T-helper 17 cell (primary cell): ENCODE data around the gene SIX2. TPM values are rescaled to one million over a fixed set of nuclear protein-coding genes. Genes with fewer than 3 reads are reported as not detected.
"Not testable (repeated sequence)": the region's sequence is repeated elsewhere in the genome, so short reads cannot be mapped to it uniquely, and the experiment has no call there.

ENCODE experiments used
- ATAC-seq: fragments of 150-1000 bp; cut with Tn5 transposase; 2 replicates; pipeline ENCODE4 v1.10.0; 2021; ENCODE audit warnings: mild to moderate bottlenecking, moderate library complexity
- DNase-seq, 3 donors: peaks; one replicate each; pipeline versions ENCODE4 v3.0.0 to v3.0.0-alpha.2; 2020 to 2021
- H3K9me3 ChIP-seq: one replicate; pipeline ENCODE4 v1.7.0; 2013; ENCODE audit warnings: low read length, mild to moderate bottlenecking; ENCODE audit not compliant: control insufficient read depth, poor library complexity, severe bottlenecking
- H3K27ac Mint-ChIP-seq: one replicate; pipeline ENCODE4 v1.8.0; 2022; ENCODE audit warnings: mild to moderate bottlenecking, moderate library complexity, mixed read lengths
- H3K27me3 Mint-ChIP-seq: one replicate; pipeline ENCODE4 v1.8.0; 2022; ENCODE audit warnings: mixed read lengths
- H3K36me3 Mint-ChIP-seq: one replicate; pipeline ENCODE4 v1.8.0; 2022; ENCODE audit warnings: low read depth, mixed read lengths
- H3K4me1 Mint-ChIP-seq: one replicate; pipeline ENCODE4 v1.8.0; 2022; ENCODE audit warnings: mild to moderate bottlenecking, mixed read lengths
- H3K4me3 Mint-ChIP-seq: one replicate; pipeline ENCODE4 v1.8.0; 2022; ENCODE audit warnings: mild to moderate bottlenecking, moderate library complexity, mixed read lengths
- total RNA-seq, 4 donors: library from RNA in 2 of 4; stranded (reverse) in 2 of 4; gene quantifications; one replicate each; pipeline ENCODE4 v1.2.3 and lab custom pipeline; 2022 to 2026

Gene SIX2
- total RNA-seq (not detected), total RNA-seq (lab: John Stamatoyannopoulos, UW) (0 reads per million in 2 donors)

GRCh38 chr2:45009303-45009927 is at the start of gene SIX2:
Gene SIX2 (minus strand): TSS chr2:45009452. CDS start chr2:45009110, 342 bp downstream.
- DNase-seq (no peak), ATAC-seq (no peak)
- Mint-ChIP-seq H3K4me1 (peaks cover 15% of the 10 kb centered on the region), H3K27me3 (peaks cover 69% of the 10 kb centered on the region), H3K27ac (no peak within 1 kb of the TSS), H3K4me3 (peak within 1 kb of the TSS; percentile 83), H3K36me3 (peaks cover 6% of the 10 kb centered on the region)
- H3K9me3 ChIP-seq, result no peaks in the 10 kb centered on the region

DNA sequence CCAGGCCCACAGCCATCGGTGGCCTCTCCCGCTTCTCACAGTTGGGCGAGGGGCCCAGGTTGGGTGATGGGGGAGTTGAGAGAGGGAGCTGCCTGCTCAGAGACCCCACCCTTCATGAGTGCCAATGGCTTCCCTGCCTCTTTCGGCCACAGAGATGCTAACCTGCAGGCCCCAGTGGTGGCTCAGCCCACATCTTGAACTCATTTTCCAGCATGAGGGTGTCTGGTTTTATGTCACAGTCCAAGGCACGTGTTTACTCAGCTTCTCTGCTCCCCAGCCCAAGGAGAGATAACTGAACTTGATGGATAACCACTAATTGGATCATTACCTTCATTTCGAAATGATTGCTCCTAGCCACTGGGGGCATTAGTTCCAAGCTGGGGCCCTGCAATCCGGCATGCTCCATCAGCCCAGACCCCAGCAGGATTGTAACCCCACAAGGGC is 45.9 kb upstream of the SIX2 start:
- H3K4me3 Mint-ChIP-seq, result no peak overlapping the region
- H3K27me3 Mint-ChIP-seq, result peaks cover 22% of the 10 kb centered on the region
- H3K27ac Mint-ChIP-seq, result no peak overlapping the region
- no peaks in the 10 kb centered on the region for H3K4me1 Mint-ChIP-seq
- ATAC-seq (no peak), DNase-seq (no peak)
- H3K36me3 Mint-ChIP-seq, result no peaks in the 10 kb centered on the region
- no peaks in the 10 kb centered on the region for H3K9me3 ChIP-seq

- Mint-ChIP-seq H3K27me3 (peaks cover 27% of the 10 kb centered on the region), H3K27ac (no peak overlapping the region), H3K4me1 (no peaks in the 10 kb centered on the region), H3K36me3 (no peaks in the 10 kb centered on the region), H3K4me3 (no peak overlapping the region)
- no peaks in the 10 kb centered on the region for H3K9me3 ChIP-seq
- ATAC-seq, result no peak
- no peak for DNase-seq
Measured at GRCh38 chr2:45053966-45054365, 44.7 kb upstream of the SIX2 start.

- ATAC-seq (no peak), DNase-seq (no peak)
- Mint-ChIP-seq H3K4me1 (no peaks in the 10 kb centered on the region), H3K27ac (no peak overlapping the region), H3K4me3 (no peak overlapping the region), H3K36me3 (no peaks in the 10 kb centered on the region), H3K27me3 (peaks cover 27% of the 10 kb centered on the region)
- no peaks in the 10 kb centered on the region for H3K9me3 ChIP-seq
Measured at GRCh38 chr2:45052388-45052928, 43.2 kb upstream of the SIX2 start.

GRCh38 chr2:45049569-45050336 is 40.5 kb upstream of the SIX2 start:
- ATAC-seq, result no peak
- no peak overlapping the region for H3K4me3 Mint-ChIP-seq

GRCh38 chr2:45047301-45047700 is 38.0 kb upstream of the SIX2 start:
- DNase-seq (no peak), ATAC-seq (no peak)
- H3K27ac Mint-ChIP-seq, result no peak overlapping the region
- H3K4me1 Mint-ChIP-seq, result no peaks in the 10 kb centered on the region
- H3K36me3 Mint-ChIP-seq, result no peaks in the 10 kb centered on the region
- H3K9me3 ChIP-seq, result no peaks in the 10 kb centered on the region
- no peak overlapping the region for H3K4me3 Mint-ChIP-seq
- peaks cover 51% of the 10 kb centered on the region for H3K27me3 Mint-ChIP-seq

More at GRCh38 chr2:45049569-45050336, 40.5 kb upstream of the SIX2 start:
- no peaks in the 10 kb centered on the region for H3K4me1 Mint-ChIP-seq
- DNase-seq, result no peak
- no peaks in the 10 kb centered on the region for H3K9me3 ChIP-seq
- H3K36me3 Mint-ChIP-seq, result no peaks in the 10 kb centered on the region
- H3K27ac Mint-ChIP-seq, result no peak overlapping the region
- peaks cover 44% of the 10 kb centered on the region for H3K27me3 Mint-ChIP-seq

DNA sequence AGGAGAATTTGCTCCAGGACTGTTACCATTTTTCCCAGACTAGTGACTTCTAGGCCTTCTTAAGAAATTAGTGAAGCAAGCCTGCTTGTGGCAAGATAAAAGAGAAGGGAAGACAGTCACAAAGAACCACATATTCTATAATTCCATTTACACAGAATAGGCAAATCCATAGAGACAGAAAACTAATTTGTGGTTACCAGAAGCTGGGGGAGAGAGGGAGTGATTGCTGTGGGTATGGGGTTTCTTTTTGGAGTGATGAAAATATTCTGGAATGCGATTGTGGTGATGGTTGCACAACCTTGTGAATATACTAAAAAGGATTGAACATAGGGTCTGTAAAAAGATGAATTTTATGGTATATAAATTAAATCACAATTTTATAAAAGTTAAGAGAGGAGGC is 37.5 kb upstream of the SIX2 start:
- DNase-seq, result no peak
- H3K9me3 ChIP-seq, result no peaks in the 10 kb centered on the region
- no peak overlapping the region for H3K27ac Mint-ChIP-seq
- H3K4me1 Mint-ChIP-seq, result no peaks in the 10 kb centered on the region
- H3K27me3 Mint-ChIP-seq, result peaks cover 54% of the 10 kb centered on the region
- no peak for ATAC-seq
- no peaks in the 10 kb centered on the region for H3K36me3 Mint-ChIP-seq
- no peak overlapping the region for H3K4me3 Mint-ChIP-seq

DNA sequence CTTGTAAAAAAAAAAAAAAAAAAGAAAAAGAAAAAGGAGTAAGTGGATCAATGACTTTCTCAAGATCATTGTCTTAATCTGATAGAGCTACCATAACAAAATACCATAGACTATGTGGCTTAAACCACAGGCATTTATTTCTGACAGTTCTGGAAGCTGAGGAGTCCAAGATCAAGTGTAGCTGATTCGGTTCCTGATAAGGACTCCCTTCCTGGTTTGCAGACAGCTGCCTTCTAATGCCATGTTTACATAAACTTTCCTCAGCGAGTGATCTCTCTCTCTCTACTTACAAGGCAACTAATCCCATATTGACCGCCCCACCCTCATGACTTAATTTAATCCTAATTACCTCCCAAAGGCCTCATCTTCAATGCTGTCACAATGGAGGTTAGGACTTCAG is 36.5 kb upstream of the SIX2 start:
- Mint-ChIP-seq H3K27ac (no peak overlapping the region), H3K36me3 (no peaks in the 10 kb centered on the region), H3K4me3 (no peak overlapping the region), H3K27me3 (peaks cover 52% of the 10 kb centered on the region), H3K4me1 (no peaks in the 10 kb centered on the region)
- DNase-seq (no peak), ATAC-seq (no peak)
- no peaks in the 10 kb centered on the region for H3K9me3 ChIP-seq

DNA sequence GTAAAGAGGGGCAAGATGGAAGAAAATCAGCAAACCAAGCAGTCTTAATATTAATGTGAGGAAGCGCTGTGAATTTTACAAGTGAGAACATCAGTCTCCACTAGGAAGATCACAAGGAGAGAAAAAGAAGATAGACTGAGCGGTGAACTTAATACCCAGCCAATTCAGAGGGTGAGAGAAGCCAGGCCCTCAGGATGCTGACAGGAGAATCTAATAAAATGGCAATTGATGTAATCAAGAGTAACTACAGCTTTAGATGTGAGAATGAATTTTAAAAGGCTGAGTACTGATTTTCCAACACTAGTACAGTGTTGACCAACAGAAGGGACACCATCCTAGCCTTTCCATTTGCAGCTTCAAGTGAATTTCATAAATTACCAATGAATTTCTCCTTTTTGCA is 35.7 kb upstream of the SIX2 start:
- ATAC-seq (no peak), DNase-seq (no peak)
- no peak overlapping the region for H3K27ac Mint-ChIP-seq
- H3K4me3 Mint-ChIP-seq, result no peak overlapping the region
- no peaks in the 10 kb centered on the region for H3K36me3 Mint-ChIP-seq
- no peaks in the 10 kb centered on the region for H3K9me3 ChIP-seq
- peaks cover 51% of the 10 kb centered on the region for H3K27me3 Mint-ChIP-seq
- no peaks in the 10 kb centered on the region for H3K4me1 Mint-ChIP-seq

DNA sequence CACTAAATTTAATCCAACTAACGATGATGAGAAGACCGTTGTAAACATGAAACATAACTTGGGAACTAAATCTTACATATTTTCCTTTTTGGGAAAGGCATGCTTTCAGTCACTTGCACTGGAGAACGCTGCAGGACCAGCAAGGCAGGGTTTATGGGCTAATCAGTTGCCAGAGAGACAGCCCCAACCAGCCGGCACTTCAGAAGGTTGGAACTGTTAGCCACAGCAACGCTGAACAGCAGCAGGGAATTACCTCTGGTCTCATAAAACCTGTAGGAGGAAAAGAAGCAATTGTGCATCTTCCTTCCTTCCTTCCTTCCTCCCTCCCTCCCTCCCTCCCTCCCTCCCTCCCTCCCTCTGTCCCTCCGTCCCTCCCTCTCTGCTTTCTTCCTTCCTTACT is 33.9 kb upstream of the SIX2 start:
- H3K36me3 Mint-ChIP-seq, result no peaks in the 10 kb centered on the region
- DNase-seq (no peak), ATAC-seq (no peak)
- peaks cover 47% of the 10 kb centered on the region for H3K27me3 Mint-ChIP-seq
- H3K9me3 ChIP-seq, result no peaks in the 10 kb centered on the region
- H3K27ac Mint-ChIP-seq, result no peak overlapping the region
- H3K4me3 Mint-ChIP-seq, result no peak overlapping the region
- no peaks in the 10 kb centered on the region for H3K4me1 Mint-ChIP-seq

DNA sequence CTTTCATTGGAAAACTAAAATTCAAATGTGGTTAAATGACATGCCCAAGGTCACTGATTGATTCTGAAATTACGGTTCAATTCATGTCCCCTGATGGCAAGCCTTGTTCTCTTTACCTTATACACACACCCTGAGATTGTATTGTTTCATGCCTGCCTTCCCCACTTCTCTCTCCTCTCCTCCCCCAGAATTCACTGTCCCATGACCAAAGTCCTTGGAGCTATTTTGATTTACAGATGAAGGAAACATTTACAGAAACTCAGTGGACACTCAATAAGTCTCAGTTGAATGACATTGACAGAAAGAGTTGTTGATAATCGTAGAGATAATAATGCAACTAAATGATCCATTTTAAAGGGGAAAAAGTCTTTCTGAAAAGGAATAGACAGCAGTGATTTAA is 33.1 kb upstream of the SIX2 start:
- Mint-ChIP-seq H3K36me3 (no peaks in the 10 kb centered on the region), H3K27ac (no peak overlapping the region), H3K27me3 (peaks cover 47% of the 10 kb centered on the region), H3K4me3 (no peak overlapping the region), H3K4me1 (no peaks in the 10 kb centered on the region)
- H3K9me3 ChIP-seq, result no peaks in the 10 kb centered on the region
- DNase-seq, result no peak
- no peak for ATAC-seq

DNA sequence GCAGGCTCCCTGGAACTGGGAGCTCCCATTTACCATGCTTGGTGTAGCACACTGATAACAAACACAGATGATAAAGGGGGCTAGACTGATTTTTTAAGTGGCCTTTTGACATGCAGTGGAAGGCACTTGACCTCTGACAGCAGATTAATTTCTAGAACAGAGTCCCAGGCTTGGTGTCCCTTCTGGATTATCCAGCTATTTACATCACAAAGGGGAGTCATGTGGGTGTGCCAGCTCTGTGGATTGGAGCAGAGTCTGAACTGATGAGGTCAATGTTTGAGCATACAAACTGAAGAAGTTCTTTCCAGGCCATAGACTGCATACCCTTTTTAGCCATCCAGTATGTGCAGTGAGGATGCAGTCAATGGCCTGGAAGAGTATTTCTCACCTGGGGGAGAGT is 31.5 kb upstream of the SIX2 start:
- no peaks in the 10 kb centered on the region for H3K4me1 Mint-ChIP-seq

GRCh38 chr2:45039804-45040203 is 30.6 kb upstream of the SIX2 start:
- not testable (repeated sequence) for H3K27ac Mint-ChIP-seq, H3K4me3 Mint-ChIP-seq, H3K36me3 Mint-ChIP-seq, ATAC-seq, H3K9me3 ChIP-seq, H3K4me1 Mint-ChIP-seq, DNase-seq
- H3K27me3 Mint-ChIP-seq, result peaks cover 30% of the 10 kb centered on the region

More for the DNA sequence above, 31.5 kb upstream of the SIX2 start:
- Mint-ChIP-seq H3K4me3 (no peak overlapping the region), H3K36me3 (no peaks in the 10 kb centered on the region), H3K27me3 (peaks cover 31% of the 10 kb centered on the region), H3K27ac (no peak overlapping the region)
- no peak for ATAC-seq
- DNase-seq, result no peak
- no peaks in the 10 kb centered on the region for H3K9me3 ChIP-seq
